K562 (cell line): Measurements from ENCODE around the gene CUTA. TPM values are rescaled to one million over a fixed set of nuclear protein-coding genes. Genes with fewer than 3 reads are reported as not detected.

ENCODE experiments used
- BRCA1 ChIP-seq, 2 experiments: fragments of 450-650 bp in 1 of 2; sonication (generic) in 1 of 2; formaldehyde crosslinking in 1 of 2; IDR thresholded peaks; 2 replicates each; pipeline versions ENCODE4 v1.5.0 to v1.6.1; 2017 to 2020; ENCODE audit warnings: mild to moderate bottlenecking in 1 of 2, missing genetic modification reagents in 1 of 2
- BRF1 ChIP-seq: IDR thresholded peaks from 3 replicates; pipeline ENCODE4 v1.6.1; 2011; ENCODE audit warnings: borderline replicate concordance, mild to moderate bottlenecking; ENCODE audit not compliant: insufficient read length; ENCODE audit errors: extremely low read depth
- CBFB ChIP-seq: sonication (generic); formaldehyde crosslinking; IDR thresholded peaks from 2 replicates; pipeline ENCODE4 v1.4.0; 2020; ENCODE audit warnings: mild to moderate bottlenecking, missing genetic modification reagents
- CCNT2 ChIP-seq: IDR thresholded peaks from 2 replicates; pipeline ENCODE4 v1.6.1; 2011; ENCODE audit warnings: borderline replicate concordance, low read depth, mild to moderate bottlenecking, moderate library complexity, mixed read lengths, low read length; ENCODE audit not compliant: insufficient read length; ENCODE audit errors: extremely low read depth
- CREB3L1 ChIP-seq: fragments of 450-650 bp; IDR thresholded peaks from 2 replicates; pipeline ENCODE4 v1.6.1; 2014; ENCODE audit warnings: low read depth, mild to moderate bottlenecking, moderate library complexity, borderline replicate concordance
- FIP1L1 ChIP-seq: fragments of 200-400 bp; formaldehyde crosslinking; IDR thresholded peaks from 2 replicates; pipeline ENCODE4 v1.6.1; 2018; ENCODE audit warnings: mild to moderate bottlenecking, low read depth, low read length; ENCODE audit not compliant: poor library complexity, severe bottlenecking
- FOXK2 ChIP-seq, 2 experiments: fragments of 450-650 bp; IDR thresholded peaks in 1 of 2; conservative IDR thresholded peaks in 1 of 2; 2 replicates each; pipeline ENCODE4 v1.6.1; 2016; ENCODE audit warnings: low read depth in 2 of 2, mild to moderate bottlenecking in 1 of 2
- GATAD2B ChIP-seq: fragments of 450-650 bp; IDR thresholded peaks from 2 replicates; pipeline ENCODE4 v1.6.1; 2017; ENCODE audit warnings: mild to moderate bottlenecking, borderline replicate concordance
- GTF2E2 ChIP-seq: fragments of 200-800 bp; sonication (Bioruptor generic); IDR thresholded peaks from 2 replicates; pipeline ENCODE4 v1.6.1; 2016; ENCODE audit warnings: missing genetic modification characterization, missing compliant biosample characterization
- HDAC3 ChIP-seq: fragments of 450-650 bp; IDR thresholded peaks from 2 replicates; pipeline ENCODE4 v1.6.1; 2018; ENCODE audit warnings: borderline replicate concordance, mild to moderate bottlenecking, moderate library complexity; ENCODE audit not compliant: partially characterized antibody
- JUN ChIP-seq, 2 experiments: sonication (generic) in 1 of 2; formaldehyde crosslinking in 1 of 2; IDR thresholded peaks; 2 replicates each; pipeline versions ENCODE4 v1.6.1 to v1.8.0; 2012 to 2022; ENCODE audit warnings: borderline replicate concordance in 2 of 2, mild to moderate bottlenecking in 2 of 2, improper control_type of control experiment in 1 of 2, low read depth in 1 of 2, low read length in 1 of 2, missing genetic modification reagents in 1 of 2
- KLF1 ChIP-seq: fragments of 450-650 bp; IDR thresholded peaks from 2 replicates; pipeline ENCODE4 v1.6.1; 2016; ENCODE audit warnings: missing genetic modification characterization, missing compliant biosample characterization
- NFIX ChIP-seq: fragments of 250-450 bp; sonication (Bioruptor Pico); IDR thresholded peaks from 2 replicates; pipeline ENCODE4 v1.4.0; 2020; ENCODE audit warnings: low read depth, mild to moderate bottlenecking, moderate library complexity
- SNIP1 ChIP-seq: fragments of 450-650 bp; IDR thresholded peaks from 2 replicates; pipeline ENCODE4 v1.7.1; 2017; ENCODE audit warnings: low read depth, mild to moderate bottlenecking
- SP2 ChIP-seq: IDR thresholded peaks from 2 replicates; pipeline ENCODE4 v1.6.1; 2011; ENCODE audit warnings: mild to moderate bottlenecking, low read depth, low read length, moderate library complexity; ENCODE audit not compliant: poor library complexity, severe bottlenecking; ENCODE audit errors: extremely low read depth
- TAL1 ChIP-seq: fragments of 450-650 bp; IDR thresholded peaks from 2 replicates; pipeline ENCODE4 v1.6.1; 2016; ENCODE audit warnings: mild to moderate bottlenecking
- TSC22D4 ChIP-seq: fragments of 450-650 bp; IDR thresholded peaks from 2 replicates; pipeline ENCODE4 v1.6.1; 2016; ENCODE audit warnings: missing genetic modification characterization, missing biosample characterization, control low read depth
- U2AF2 ChIP-seq: fragments of 200-400 bp; formaldehyde crosslinking; optimal IDR thresholded peaks from 2 replicates; pipeline ENCODE3; 2017; ENCODE audit warnings: low read depth, mild to moderate bottlenecking, low read length
- USF2 ChIP-seq: sonication (generic); formaldehyde crosslinking; IDR thresholded peaks from 2 replicates; pipeline ENCODE4 v1.5.0; 2020; ENCODE audit warnings: missing genetic modification reagents
- XRCC4 ChIP-seq: IDR thresholded peaks from one replicate; pipeline ENCODE4 v1.6.1; 2011; ENCODE audit not compliant: insufficient read depth, insufficient read length; ENCODE audit errors: extremely low read depth
- ZBTB8A ChIP-seq: fragments of 450-650 bp; IDR thresholded peaks from 2 replicates; pipeline ENCODE4 v1.6.1; 2018; ENCODE audit warnings: mild to moderate bottlenecking, moderate library complexity; ENCODE audit not compliant: partially characterized antibody
- ZNF436 ChIP-seq: fragments of 250-450, 450-650 bp; sonication (Bioruptor Pico); formaldehyde crosslinking; IDR thresholded peaks from 2 replicates; pipeline ENCODE4 v1.7.0; 2020; ENCODE audit warnings: mild to moderate bottlenecking
- polyA plus RNA-seq, 8 experiments: library from polyadenylated mRNA; depleted of rRNA in 4 of 8; stranded (reverse) in 5 of 8; unstranded in 3 of 8; fragments of >200 nt; fragmentation: Nextera tagmentation in 2 of 8; fragmentation: Illumina TruSeq in 1 of 8; extraction: Ambion mirVana in 2 of 8; extraction: Trizol in 1 of 8; gene quantifications; 2 replicates each; pipeline versions ENCODE4 v1.2.1 to v1.2.3, GENCODE V29; 2011 to 2014; ENCODE audit warnings: inconsistent platforms in 1 of 8, missing spikeins in 1 of 8
- total RNA-seq, 7 experiments: library from RNA; depleted of rRNA in 6 of 7; stranded (reverse); fragments of >200 nt in 6 of 7; fragmentation: Illumina TruSeq in 2 of 7; extraction: Trizol in 2 of 7; gene quantifications; 2 replicates each; pipeline versions ENCODE4 v1.2.1 to v1.2.3, GENCODE V29; 2011 to 2021; ENCODE audit warnings: low replicate concordance in 1 of 7
- TF ChIP-seq, protein P1 (sequence below): fragments of 250-450 bp; sonication (Bioruptor Pico); IDR thresholded peaks from 2 replicates; pipeline ENCODE4 v1.4.0; 2020; ENCODE audit warnings: borderline replicate concordance

Gene CUTA
- total and polyA plus RNA-seq, 9 of the 15 experiments (the other 6 are each of a cell fraction or from before 2014, with no cell fraction given): 166 to 682 (median 310) TPM

- 0 out of 2 replicates have a peak, but pooled peaks have one; percentile 1 for TF ChIP-seq GTF2E2 (tag)
- no peak for TF ChIP-seq U2AF2
- no peak for TF ChIP-seq TSC22D4
- TF ChIP-seq KLF1 (tag): no peak
- TF ChIP-seq GATAD2B: no peak
- no peak for TF ChIP-seq CCNT2
- TF ChIP-seq JUN (IDR thresholded peaks at IDR 0.05; ENCODE audit: borderline replicate concordance, low read depth, low read length): peak; percentile 89
- no peak for TF ChIP-seq JUN (CRISPR knock-in tag; IDR thresholded peaks at IDR 0.05; ENCODE audit: borderline replicate concordance)
- TF ChIP-seq TAL1: no peak
- TF ChIP-seq BRF1: no peak
- no peak for TF ChIP-seq ZBTB8A
- TF ChIP-seq HDAC3: no peak
- TF ChIP-seq, protein P1, sequence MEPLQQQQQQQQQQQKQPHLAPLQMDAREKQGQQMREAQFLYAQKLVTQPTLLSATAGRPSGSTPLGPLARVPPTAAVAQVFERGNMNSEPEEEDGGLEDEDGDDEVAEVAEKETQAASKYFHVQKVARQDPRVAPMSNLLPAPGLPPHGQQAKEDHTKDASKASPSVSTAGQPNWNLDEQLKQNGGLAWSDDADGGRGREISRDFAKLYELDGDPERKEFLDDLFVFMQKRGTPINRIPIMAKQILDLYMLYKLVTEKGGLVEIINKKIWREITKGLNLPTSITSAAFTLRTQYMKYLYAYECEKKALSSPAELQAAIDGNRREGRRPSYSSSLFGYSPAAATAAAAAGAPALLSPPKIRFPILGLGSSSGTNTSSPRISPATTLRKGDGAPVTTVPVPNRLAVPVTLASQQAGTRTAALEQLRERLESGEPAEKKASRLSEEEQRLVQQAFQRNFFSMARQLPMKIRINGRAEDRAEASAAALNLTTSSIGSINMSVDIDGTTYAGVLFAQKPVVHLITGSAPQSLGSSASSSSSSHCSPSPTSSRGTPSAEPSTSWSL (CRISPR knock-in tag): no peak
- TF ChIP-seq SP2: no peak
- TF ChIP-seq FIP1L1: no peak
- TF ChIP-seq NFIX: no peak
- no peak for TF ChIP-seq CBFB
- no peak for TF ChIP-seq BRCA1 (IDR thresholded peaks at IDR 0.05)
- peak; percentile 93; the same call in 1 of the 2 replicates for TF ChIP-seq BRCA1 (CRISPR knock-in tag; IDR thresholded peaks at IDR 0.05)
- no peak for TF ChIP-seq SNIP1
- TF ChIP-seq FOXK2 (conservative IDR thresholded peaks at IDR 0.05 in 1 of 2, IDR thresholded peaks at IDR 0.05 in 1 of 2; ENCODE audit: low read depth in 2 of 2): no peak
- TF ChIP-seq XRCC4: no peak
- no peak for TF ChIP-seq USF2 (CRISPR knock-in tag)
- TF ChIP-seq ZNF436 (CRISPR knock-in tag): no peak
- no peak for TF ChIP-seq CREB3L1
Observed at GRCh38 chr6:33418690-33419291, 884 bp upstream of the CUTA start (continued).
